ENCODE measurements around the gene HOXB5. TPM values are rescaled to one million over a fixed set of nuclear protein-coding genes. Genes with fewer than 3 reads are reported as not detected.

Gene HOXB5
- total and polyA plus RNA-seq, 12 donors, result 0.06 to 0.18 (median 0.15) TPM; not detected in 9

DNA sequence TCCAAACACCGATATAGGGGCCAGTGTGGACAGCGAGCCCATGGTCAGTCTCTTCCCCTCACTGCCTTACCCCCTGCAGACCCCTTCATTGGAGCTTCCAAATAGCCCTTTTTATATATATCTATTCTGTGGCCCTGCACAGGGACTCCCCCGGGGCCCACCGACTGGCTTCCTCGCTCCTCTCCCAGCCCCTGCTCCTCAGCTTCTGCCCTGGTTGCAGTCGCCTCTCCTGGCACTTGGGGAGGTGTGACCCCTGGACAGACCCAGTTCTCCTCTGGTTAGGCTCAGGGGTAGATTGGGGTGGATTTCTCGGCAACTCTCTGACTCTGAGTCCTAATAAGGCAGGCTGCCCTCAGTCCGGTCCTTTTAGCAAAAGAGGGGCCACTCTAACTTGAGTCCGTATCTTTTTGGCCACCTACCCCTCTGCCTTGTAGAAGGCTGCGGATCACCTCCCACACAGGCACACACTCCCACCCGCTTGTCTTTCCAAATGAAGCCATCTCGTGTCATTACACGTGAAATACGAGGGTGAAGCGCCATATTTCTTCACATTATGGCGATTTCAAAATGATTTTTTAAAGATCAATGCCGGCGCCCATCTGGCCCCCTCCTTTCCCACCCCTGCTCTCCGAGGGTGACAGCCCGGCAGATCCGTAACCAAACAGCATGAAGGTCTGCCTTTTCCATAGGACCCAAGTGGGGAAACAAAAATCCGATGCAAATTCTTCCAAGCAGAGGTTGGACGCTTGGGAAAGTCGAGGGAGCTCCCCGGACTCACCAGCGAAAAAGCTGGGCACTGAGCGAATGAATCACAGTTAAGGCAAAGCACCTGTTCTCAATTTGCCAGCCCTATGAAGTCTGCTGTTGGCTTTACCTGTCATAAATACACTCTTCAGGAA is 34.3 kb upstream of the HOXB5 start:
- intact Hi-C loops (cut with DNase I), result no loop called here
- Histone ChIP-seq H3K4me1 (peaks cover 7 to 27% (median 23%) of the 10 kb centered on the region in 9 donors), H3K4me3 (no peak overlapping the region), H3K36me3 (no peaks in the 10 kb centered on the region), H3K27me3 (peaks cover 72 to 100% (median 100%) of the 10 kb centered on the region in 7 donors), H3K27ac (no peak overlapping the region), H3K9me3 (no peaks in the 10 kb centered on the region)
- DNase-seq (no peak), ATAC-seq (no peak)
- 11 to 13% methylated on average over 27 of the region's 27 CpGs for WGBS, 2 donors
- TF ChIP-seq, protein P1, sequence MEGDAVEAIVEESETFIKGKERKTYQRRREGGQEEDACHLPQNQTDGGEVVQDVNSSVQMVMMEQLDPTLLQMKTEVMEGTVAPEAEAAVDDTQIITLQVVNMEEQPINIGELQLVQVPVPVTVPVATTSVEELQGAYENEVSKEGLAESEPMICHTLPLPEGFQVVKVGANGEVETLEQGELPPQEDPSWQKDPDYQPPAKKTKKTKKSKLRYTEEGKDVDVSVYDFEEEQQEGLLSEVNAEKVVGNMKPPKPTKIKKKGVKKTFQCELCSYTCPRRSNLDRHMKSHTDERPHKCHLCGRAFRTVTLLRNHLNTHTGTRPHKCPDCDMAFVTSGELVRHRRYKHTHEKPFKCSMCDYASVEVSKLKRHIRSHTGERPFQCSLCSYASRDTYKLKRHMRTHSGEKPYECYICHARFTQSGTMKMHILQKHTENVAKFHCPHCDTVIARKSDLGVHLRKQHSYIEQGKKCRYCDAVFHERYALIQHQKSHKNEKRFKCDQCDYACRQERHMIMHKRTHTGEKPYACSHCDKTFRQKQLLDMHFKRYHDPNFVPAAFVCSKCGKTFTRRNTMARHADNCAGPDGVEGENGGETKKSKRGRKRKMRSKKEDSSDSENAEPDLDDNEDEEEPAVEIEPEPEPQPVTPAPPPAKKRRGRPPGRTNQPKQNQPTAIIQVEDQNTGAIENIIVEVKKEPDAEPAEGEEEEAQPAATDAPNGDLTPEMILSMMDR (IDR thresholded peaks at IDR 0.05), result no peak

DNA sequence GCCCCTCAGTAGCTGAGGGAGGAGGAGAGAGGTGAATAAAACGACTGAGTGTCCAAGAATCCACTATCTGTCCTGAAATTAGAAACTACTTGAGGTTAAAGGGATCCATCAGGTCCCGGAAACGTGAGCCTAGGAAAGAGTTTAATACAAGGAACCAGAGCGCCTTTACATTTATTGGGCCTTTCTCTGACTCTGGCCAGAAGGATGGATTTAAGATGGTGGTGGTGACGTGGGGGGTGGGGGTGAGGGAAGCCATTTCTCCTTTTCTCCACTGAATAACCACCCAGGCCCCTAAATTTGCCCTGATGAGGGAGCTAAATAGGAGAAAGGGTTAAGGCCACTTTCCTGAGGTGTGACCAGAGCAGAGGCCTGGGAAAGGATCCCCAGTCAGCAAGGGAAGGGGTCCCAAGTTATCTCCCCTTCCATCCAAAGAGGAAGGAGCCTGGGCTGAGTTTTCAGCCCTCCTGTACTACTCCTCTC is 33.6 kb upstream of the HOXB5 start:
- ATAC-seq, result no peak
- DNase-seq, result no peak
- Histone ChIP-seq H3K27ac (no peak overlapping the region), H3K4me3 (no peak overlapping the region), H3K4me1 (peaks cover 7 to 27% (median 23%) of the 10 kb centered on the region in 9 donors), H3K36me3 (no peaks in the 10 kb centered on the region), H3K27me3 (peaks cover 71 to 100% (median 100%) of the 10 kb centered on the region in 7 donors), H3K9me3 (no peaks in the 10 kb centered on the region)
- intact Hi-C loops (cut with DNase I), result no loop called here
- 5 to 12% methylated on average over 5 of the region's 5 CpGs for WGBS, 2 donors
- TF ChIP-seq, protein P1 (IDR thresholded peaks at IDR 0.05), result no peak

DNA sequence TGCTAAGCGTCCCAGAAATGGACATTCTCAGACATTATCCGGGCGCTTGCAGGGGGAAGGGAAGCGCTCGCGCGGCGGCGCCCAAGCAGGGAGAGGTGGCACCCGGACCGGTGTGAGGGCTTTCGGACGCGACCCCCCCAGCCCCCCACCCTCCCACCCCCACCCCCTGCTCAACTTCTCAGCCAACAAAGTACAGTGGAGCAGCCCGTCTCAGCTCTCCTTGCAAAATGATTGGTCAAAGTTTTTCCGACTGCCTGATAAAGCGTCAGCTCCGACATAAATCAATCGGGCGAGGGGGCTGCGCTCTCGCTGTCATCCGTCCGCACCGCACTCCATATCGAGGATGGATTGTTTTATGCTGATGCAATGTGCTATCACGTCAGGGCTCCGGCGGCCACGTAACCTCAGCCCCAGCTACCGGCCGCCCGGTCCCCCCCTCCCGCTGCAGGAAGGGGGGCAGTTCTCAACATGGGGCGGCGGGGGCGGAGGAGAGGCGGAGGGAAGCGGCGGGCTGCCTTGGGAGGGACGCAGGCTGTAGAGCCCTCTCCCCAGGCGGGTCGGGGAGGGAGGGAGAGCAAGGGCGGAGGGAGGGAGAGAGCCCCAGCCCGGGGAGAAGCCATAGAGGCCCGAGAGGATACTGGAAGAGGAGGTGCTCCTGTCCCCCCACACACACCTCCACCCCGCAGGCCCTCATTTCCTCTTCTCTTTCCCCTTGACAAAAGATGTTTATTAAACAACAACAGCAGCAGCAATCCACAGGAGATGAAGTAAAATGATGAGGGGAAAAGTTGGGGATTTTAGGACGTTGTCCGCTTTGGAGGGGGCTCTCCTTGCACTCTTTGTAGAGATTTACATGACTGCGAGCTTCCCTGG is 32.9 kb upstream of the HOXB5 start, which contains the start of gene HOXB9:
Gene HOXB9, minus strand, starts transcription at position 114 of the 873 bp plus-strand sequence. Its CDS starts 89 bp downstream, at position 25.
- ATAC-seq, result no peak
- intact Hi-C loops (cut with DNase I), result no loop called here

More for the DNA sequence above, 32.9 kb upstream of the HOXB5 start, which contains the start of gene HOXB9:
- H3K36me3 ChIP-seq, result no peaks in the 10 kb centered on the region
- no peaks in the 10 kb centered on the region for H3K9me3 ChIP-seq
- TF ChIP-seq, protein P1 (IDR thresholded peaks at IDR 0.05), result no peak
- no peak for DNase-seq
- peak within 1 kb of the TSS; percentile 6 to 41 (median 35) for H3K4me3 ChIP-seq
- peaks cover 72 to 100% (median 100%) of the 10 kb centered on the region in 7 donors for H3K27me3 ChIP-seq
- H3K4me1 ChIP-seq, result peaks cover 7 to 27% (median 23%) of the 10 kb centered on the region in 9 donors
- H3K27ac ChIP-seq, result no peak within 1 kb of the TSS
- WGBS, 2 donors, result 1% methylated on average over 44 to 50 of the region's 50 CpGs
